ENCODE data around the gene P2RY12. TPM values are rescaled to one million over a fixed set of nuclear protein-coding genes. Genes with fewer than 3 reads are reported as not detected.
"Not testable (repeated sequence)": the region's sequence is repeated elsewhere in the genome, so short reads cannot be mapped to it uniquely, and the experiment has no call there.

P2RY12 gene
- total RNA-seq, 4 donors from 2014 or later: 0.31 to 7.8 (median 3.7) TPM

GRCh38 chr3:151395806-151396205 is 11.3 kb upstream of the P2RY12 start:
- ATAC-seq: no peak
- no peak overlapping the region for H3K4me3 ChIP-seq
- WGBS, 2 donors (ENCODE audit: low coverage in 1 of 2): 91 to 94% methylated on average over 3 of the region's 3 CpGs
- TF ChIP-seq EP300 (IDR thresholded peaks at IDR 0.05) (no peak), CTCF (IDR thresholded peaks at IDR 0.05) (no peak), POLR2AphosphoS5 (IDR thresholded peaks at IDR 0.05) (no peak), POLR2A (IDR thresholded peaks at IDR 0.05) (no peak)
- H3K4me1 ChIP-seq: no peaks in the 10 kb centered on the region
- H3K27me3 ChIP-seq: no peaks in the 10 kb centered on the region
- H3K27ac ChIP-seq: no peak overlapping the region
- no peaks in the 10 kb centered on the region for H3K9me3 ChIP-seq
- no peaks in the 10 kb centered on the region for H3K36me3 ChIP-seq

- TF ChIP-seq POLR2AphosphoS5 (IDR thresholded peaks at IDR 0.05) (no peak), EP300 (IDR thresholded peaks at IDR 0.05) (no peak), POLR2A (IDR thresholded peaks at IDR 0.05) (no peak), CTCF (IDR thresholded peaks at IDR 0.05) (no peak)
- Histone ChIP-seq H3K4me1 (no peaks in the 10 kb centered on the region), H3K27ac (no peak overlapping the region), H3K36me3 (no peaks in the 10 kb centered on the region), H3K9me3 (no peaks in the 10 kb centered on the region), H3K4me3 (no peak overlapping the region), H3K27me3 (no peaks in the 10 kb centered on the region)
- 88 to 95% methylated on average over 3 of the region's 8 CpGs for WGBS, 2 donors (ENCODE audit: low coverage in 1 of 2)
- ATAC-seq: no peak
Measured at GRCh38 chr3:151394611-151395010, 10.1 kb upstream of the P2RY12 start.

- Histone ChIP-seq H3K27ac (no peak overlapping the region), H3K4me3 (no peak overlapping the region), H3K36me3 (no peaks in the 10 kb centered on the region), H3K27me3 (no peaks in the 10 kb centered on the region), H3K4me1 (no peaks in the 10 kb centered on the region), H3K9me3 (no peaks in the 10 kb centered on the region)
- no peak for ATAC-seq
- WGBS, 2 donors (ENCODE audit: low coverage in 1 of 2): 54 to 59% methylated on average over 4 of the region's 4 CpGs
- no peak for TF ChIP-seq POLR2AphosphoS5 (IDR thresholded peaks at IDR 0.05)
- no peak for TF ChIP-seq EP300 (IDR thresholded peaks at IDR 0.05)
Measured at GRCh38 chr3:151393941-151394340, 9.4 kb upstream of the P2RY12 start.

- no peak for ATAC-seq
- Histone ChIP-seq H3K36me3 (no peaks in the 10 kb centered on the region), H3K27ac (no peak overlapping the region), H3K9me3 (no peaks in the 10 kb centered on the region), H3K27me3 (no peaks in the 10 kb centered on the region), H3K4me1 (no peaks in the 10 kb centered on the region), H3K4me3 (no peak overlapping the region)
- no peak for TF ChIP-seq CTCF (IDR thresholded peaks at IDR 0.05)
- no peak for TF ChIP-seq EP300 (IDR thresholded peaks at IDR 0.05)
- no peak for TF ChIP-seq POLR2A (IDR thresholded peaks at IDR 0.05)
- no peak for TF ChIP-seq POLR2AphosphoS5 (IDR thresholded peaks at IDR 0.05)
- 35 to 48% methylated on average over 3 of the region's 3 CpGs for WGBS, 2 donors (ENCODE audit: low coverage in 1 of 2)
Measured at GRCh38 chr3:151393146-151393830, 8.7 kb upstream of the P2RY12 start.

- H3K36me3 ChIP-seq, H3K4me1 ChIP-seq, ATAC-seq, H3K27ac ChIP-seq, H3K27me3 ChIP-seq, H3K9me3 ChIP-seq, H3K4me3 ChIP-seq: not testable (repeated sequence)
- 66 to 92% methylated on average over 2 to 3 of the region's 3 CpGs for WGBS, 2 donors (ENCODE audit: low coverage in 1 of 2)
Measured at GRCh38 chr3:151392191-151392590, 7.6 kb upstream of the P2RY12 start.

GRCh38 chr3:151391720-151392119 is 7.2 kb upstream of the P2RY12 start:
- Histone ChIP-seq H3K9me3 (no peaks in the 10 kb centered on the region), H3K27me3 (no peaks in the 10 kb centered on the region), H3K4me3 (no peak overlapping the region), H3K27ac (no peak overlapping the region), H3K4me1 (no peaks in the 10 kb centered on the region), H3K36me3 (no peaks in the 10 kb centered on the region)
- 57 to 66% methylated on average over 2 of the region's 2 CpGs for WGBS, 2 donors (ENCODE audit: low coverage in 1 of 2)
- no peak for TF ChIP-seq POLR2AphosphoS5 (IDR thresholded peaks at IDR 0.05)
- TF ChIP-seq POLR2A (IDR thresholded peaks at IDR 0.05): no peak
- no peak for TF ChIP-seq EP300 (IDR thresholded peaks at IDR 0.05)
- no peak for TF ChIP-seq CTCF (IDR thresholded peaks at IDR 0.05)
- no peak for ATAC-seq
